ENCODE data around the gene OXLD1. TPM values are rescaled to one million over a fixed set of nuclear protein-coding genes. Genes with fewer than 3 reads are reported as not detected.

The OXLD1 gene
- total and polyA plus RNA-seq, 8 donors: 9.4 to 57.2 (median 16.4) TPM

DNA sequence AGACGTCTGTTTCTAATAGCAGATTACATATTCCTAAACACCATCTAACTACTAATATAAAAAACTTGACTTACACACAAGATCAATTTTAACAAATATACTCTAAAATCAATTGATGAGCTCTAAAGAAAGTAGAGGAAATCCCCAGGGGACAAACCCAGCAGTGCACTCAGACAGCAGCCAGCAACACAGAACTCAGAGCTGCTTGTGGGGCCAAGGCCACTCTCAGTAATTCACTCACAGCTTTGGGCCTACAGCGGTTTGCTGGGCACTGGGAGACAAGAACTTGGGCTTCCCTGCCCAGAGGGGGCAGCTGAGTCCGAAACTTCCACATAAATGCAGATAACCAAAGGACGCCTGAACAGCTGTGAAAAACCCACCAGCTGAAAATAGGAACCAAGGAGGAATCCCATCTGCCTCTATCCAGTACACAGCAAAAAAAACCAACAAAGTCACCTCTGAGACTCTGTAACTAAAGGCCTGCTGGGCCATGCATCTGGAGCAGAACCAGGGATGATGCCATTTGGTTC, 50.9 kb downstream of the OXLD1 start:
- ATAC-seq: no peak
- H3K4me1 ChIP-seq: no peaks in the 10 kb centered on the region
- 91 to 95% methylated on average over 4 of the region's 4 CpGs for WGBS, 2 donors
- H3K27ac ChIP-seq: no peak overlapping the region
- DNase-seq: peak in 1 of 6 donors; percentile 11
- H3K36me3 ChIP-seq: peaks cover 0 to 6% (median 0%) of the 10 kb centered on the region in 3 donors
- no peaks in the 10 kb centered on the region for H3K27me3 ChIP-seq
- intact Hi-C loops (cut with DNase I): no loop called here
- no peak overlapping the region for H3K4me3 ChIP-seq
- no peak for FAIRE-seq
- TF ChIP-seq, protein P1, sequence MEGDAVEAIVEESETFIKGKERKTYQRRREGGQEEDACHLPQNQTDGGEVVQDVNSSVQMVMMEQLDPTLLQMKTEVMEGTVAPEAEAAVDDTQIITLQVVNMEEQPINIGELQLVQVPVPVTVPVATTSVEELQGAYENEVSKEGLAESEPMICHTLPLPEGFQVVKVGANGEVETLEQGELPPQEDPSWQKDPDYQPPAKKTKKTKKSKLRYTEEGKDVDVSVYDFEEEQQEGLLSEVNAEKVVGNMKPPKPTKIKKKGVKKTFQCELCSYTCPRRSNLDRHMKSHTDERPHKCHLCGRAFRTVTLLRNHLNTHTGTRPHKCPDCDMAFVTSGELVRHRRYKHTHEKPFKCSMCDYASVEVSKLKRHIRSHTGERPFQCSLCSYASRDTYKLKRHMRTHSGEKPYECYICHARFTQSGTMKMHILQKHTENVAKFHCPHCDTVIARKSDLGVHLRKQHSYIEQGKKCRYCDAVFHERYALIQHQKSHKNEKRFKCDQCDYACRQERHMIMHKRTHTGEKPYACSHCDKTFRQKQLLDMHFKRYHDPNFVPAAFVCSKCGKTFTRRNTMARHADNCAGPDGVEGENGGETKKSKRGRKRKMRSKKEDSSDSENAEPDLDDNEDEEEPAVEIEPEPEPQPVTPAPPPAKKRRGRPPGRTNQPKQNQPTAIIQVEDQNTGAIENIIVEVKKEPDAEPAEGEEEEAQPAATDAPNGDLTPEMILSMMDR (IDR thresholded peaks at IDR 0.05): no peak
- no peaks in the 10 kb centered on the region for H3K9me3 ChIP-seq

Small RNA genes within 50 kb of the gene (microRNA-seq; reads per million reads assigned to microRNA genes)
- 0 to 0.29 reads per million in 2 donors for gene MIR6786

Other genes with a start within 250 kb of the OXLD1 start
- 1,000 to 10,000 TPM; 1,458 to 2,872 (median 2,024) TPM for gene ACTG1, start 153.8 kb downstream of the OXLD1 start, total RNA-seq
- gene ACTG1, start 153.8 kb downstream of the OXLD1 start, polyA plus RNA-seq: 1,000 to 10,000 TPM in 1 of 2 donors, 100 to 1,000 TPM in 1; 889 to 1,003 TPM
- 10 to 100 TPM in 4 of 6 donors, 1 to 10 TPM in 2; 7.9 to 11.9 (median 10.7) TPM for gene FSCN2, start 138.2 kb downstream of the OXLD1 start, total RNA-seq
- 10 to 100 TPM in 1 of 2 donors, 1 to 10 TPM in 1; 2.5 to 15.3 TPM for gene FSCN2, start 138.2 kb downstream of the OXLD1 start, polyA plus RNA-seq
- 10 to 100 TPM in 5 of 6 donors, 1 to 10 TPM in 1; 9.4 to 17.5 (median 12.2) TPM for gene FAAP100, start 114.3 kb downstream of the OXLD1 start, total RNA-seq
- gene FAAP100, start 114.3 kb downstream of the OXLD1 start, polyA plus RNA-seq: 10 to 100 TPM; 40.0 to 66.0 TPM
- 10 to 100 TPM; 32.8 to 54.8 (median 36.4) TPM for gene NPLOC4, start 29.5 kb downstream of the OXLD1 start, total RNA-seq
- gene NPLOC4, start 29.5 kb downstream of the OXLD1 start, polyA plus RNA-seq: 10 to 100 TPM; 32.5 to 34.8 TPM
- gene TSPAN10, start 29.4 kb downstream of the OXLD1 start, total RNA-seq: 1 to 10 TPM in 2 of 6 donors, under 1 TPM in 4; 0.24 to 1.5 (median 0.84) TPM
- 1 to 10 TPM; 2.0 to 2.2 TPM for gene TSPAN10, start 29.4 kb downstream of the OXLD1 start, polyA plus RNA-seq
- under 1 TPM in 2 of 6 donors, not detected in 4; 0.31 to 0.37 TPM for gene PDE6G, start 10.1 kb downstream of the OXLD1 start, total RNA-seq
- under 1 TPM; 0.47 to 0.49 TPM for gene PDE6G, start 10.1 kb downstream of the OXLD1 start, polyA plus RNA-seq
- gene CCDC137, start 132 bp upstream of the OXLD1 start, total RNA-seq: 10 to 100 TPM in 1 of 6 donors, 1 to 10 TPM in 5; 2.9 to 11.0 (median 5.6) TPM
- 10 to 100 TPM; 12.5 to 50.4 TPM for gene CCDC137, start 132 bp upstream of the OXLD1 start, polyA plus RNA-seq
- 10 to 100 TPM; 10.5 to 18.3 (median 13.1) TPM for gene ARL16, start 17.2 kb upstream of the OXLD1 start, total RNA-seq
- 100 to 1,000 TPM; 102 to 119 TPM for gene ARL16, start 17.2 kb upstream of the OXLD1 start, polyA plus RNA-seq
- 10 to 100 TPM; 39.3 to 56.6 (median 43.0) TPM for gene HGS, start 17.4 kb upstream of the OXLD1 start, total RNA-seq
- gene HGS, start 17.4 kb upstream of the OXLD1 start, polyA plus RNA-seq: 100 to 1,000 TPM; 135 to 174 TPM
- 10 to 100 TPM; 18.1 to 46.6 (median 23.7) TPM for gene MRPL12, start 36.8 kb upstream of the OXLD1 start, total RNA-seq
- 10 to 100 TPM; 48.8 to 98.7 TPM for gene MRPL12, start 36.8 kb upstream of the OXLD1 start, polyA plus RNA-seq
- 10 to 100 TPM; 12.0 to 40.1 (median 17.3) TPM for gene SLC25A10, start 45.7 kb upstream of the OXLD1 start, total RNA-seq
- 10 to 100 TPM; 34.6 to 55.8 TPM for gene SLC25A10, start 45.7 kb upstream of the OXLD1 start, polyA plus RNA-seq
- gene GCGR, start 137.5 kb upstream of the OXLD1 start, total RNA-seq: 1 to 10 TPM in 2 of 6 donors, under 1 TPM in 3, not detected in 1; 0.28 to 2.1 (median 0.79) TPM
- gene GCGR, start 137.5 kb upstream of the OXLD1 start, polyA plus RNA-seq: 10 to 100 TPM in 1 of 2 donors, 1 to 10 TPM in 1; 7.3 to 22.7 TPM
- gene MCRIP1, start 166.7 kb upstream of the OXLD1 start, total RNA-seq: 10 to 100 TPM; 28.9 to 64.0 (median 50.2) TPM
- 100 to 1,000 TPM; 133 to 203 TPM for gene MCRIP1, start 166.7 kb upstream of the OXLD1 start, polyA plus RNA-seq
- gene PPP1R27, start 168.4 kb upstream of the OXLD1 start, total RNA-seq: under 1 TPM in 1 of 6 donors, not detected in 5; 0.19 TPM
- 1 to 10 TPM; 1.1 to 1.5 TPM for gene PPP1R27, start 168.4 kb upstream of the OXLD1 start, polyA plus RNA-seq
- gene P4HB, start 193.9 kb upstream of the OXLD1 start, total RNA-seq: 1,000 to 10,000 TPM; 1,057 to 2,130 (median 1,556) TPM
- gene P4HB, start 193.9 kb upstream of the OXLD1 start, polyA plus RNA-seq: 1,000 to 10,000 TPM in 1 of 2 donors, 100 to 1,000 TPM in 1; 876 to 1,399 TPM
- 100 to 1,000 TPM in 5 of 6 donors, 10 to 100 TPM in 1; 99.5 to 170 (median 160) TPM for gene ARHGDIA, start 204.7 kb upstream of the OXLD1 start, total RNA-seq
- gene ARHGDIA, start 204.7 kb upstream of the OXLD1 start, polyA plus RNA-seq: 100 to 1,000 TPM; 157 to 225 TPM
- 10 to 100 TPM; 14.4 to 27.8 (median 23.4) TPM for gene ALYREF, start 225.0 kb upstream of the OXLD1 start, total RNA-seq
- gene ALYREF, start 225.0 kb upstream of the OXLD1 start, polyA plus RNA-seq: 10 to 100 TPM; 10.3 to 22.6 TPM
- 10 to 100 TPM; 33.3 to 45.5 (median 42.5) TPM for gene ANAPC11, start 225.1 kb upstream of the OXLD1 start, total RNA-seq
- 100 to 1,000 TPM in 1 of 2 donors, 10 to 100 TPM in 1; 95.1 to 112 TPM for gene ANAPC11, start 225.1 kb upstream of the OXLD1 start, polyA plus RNA-seq
- gene NPB, start 235.6 kb upstream of the OXLD1 start, total RNA-seq: under 1 TPM in 4 of 6 donors, not detected in 2; 0.19 to 0.62 (median 0.34) TPM
- under 1 TPM; 0.34 to 0.45 TPM for gene NPB, start 235.6 kb upstream of the OXLD1 start, polyA plus RNA-seq
- 10 to 100 TPM in 5 of 6 donors, 1 to 10 TPM in 1; 9.0 to 20.7 (median 15.0) TPM for gene PCYT2, start 244.8 kb upstream of the OXLD1 start, total RNA-seq
- 10 to 100 TPM; 22.3 to 35.3 TPM for gene PCYT2, start 244.8 kb upstream of the OXLD1 start, polyA plus RNA-seq

Data from pancreas (tissue), 10 donors.